ENCODE results near the gene MAGI3.

The MAGI3 gene

DNA sequence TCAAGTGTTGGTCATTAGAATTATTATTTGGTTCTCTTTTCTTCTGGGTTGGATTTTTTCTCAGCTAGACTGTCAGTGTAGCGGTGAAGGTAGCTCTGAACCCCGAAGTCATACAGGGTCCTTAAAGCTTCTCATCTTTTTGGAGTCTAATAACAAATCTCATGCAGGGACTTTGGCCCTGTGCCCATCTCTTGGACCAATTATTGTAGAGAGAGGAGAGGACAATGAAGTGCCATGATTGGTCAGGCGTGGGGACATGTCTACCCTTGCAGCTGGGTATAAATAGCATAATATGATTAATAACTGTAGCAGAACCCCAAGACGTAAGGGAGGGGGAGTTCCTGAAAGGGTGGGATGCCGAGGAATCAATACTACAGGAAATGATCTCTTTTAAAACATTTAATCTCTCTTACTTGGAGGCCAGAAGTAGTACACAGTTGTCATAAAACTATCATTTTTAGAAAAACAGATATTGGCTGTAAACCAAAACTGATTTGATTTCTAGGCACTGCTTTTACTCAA, 8.8 kb downstream of the MAGI3 start:
- TF ChIP-seq TCF12 (IDR thresholded peaks at IDR 0.05; ENCODE audit: low read depth) (no peak), TAF1 (IDR thresholded peaks at IDR 0.05; ENCODE audit: low read depth) (no peak), EP300 (IDR thresholded peaks at IDR 0.05; ENCODE audit: borderline replicate concordance) (no peak), CREB1 (IDR thresholded peaks at IDR 0.05; ENCODE audit: low read depth) (no peak), NFIC (IDR thresholded peaks at IDR 0.05) (no peak), CEBPB (IDR thresholded peaks at IDR 0.05) (no peak)
- TF ChIP-seq, protein P1, sequence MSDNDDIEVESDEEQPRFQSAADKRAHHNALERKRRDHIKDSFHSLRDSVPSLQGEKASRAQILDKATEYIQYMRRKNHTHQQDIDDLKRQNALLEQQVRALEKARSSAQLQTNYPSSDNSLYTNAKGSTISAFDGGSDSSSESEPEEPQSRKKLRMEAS (IDR thresholded peaks at IDR 0.05): no peak
- TF ChIP-seq, protein P2, sequence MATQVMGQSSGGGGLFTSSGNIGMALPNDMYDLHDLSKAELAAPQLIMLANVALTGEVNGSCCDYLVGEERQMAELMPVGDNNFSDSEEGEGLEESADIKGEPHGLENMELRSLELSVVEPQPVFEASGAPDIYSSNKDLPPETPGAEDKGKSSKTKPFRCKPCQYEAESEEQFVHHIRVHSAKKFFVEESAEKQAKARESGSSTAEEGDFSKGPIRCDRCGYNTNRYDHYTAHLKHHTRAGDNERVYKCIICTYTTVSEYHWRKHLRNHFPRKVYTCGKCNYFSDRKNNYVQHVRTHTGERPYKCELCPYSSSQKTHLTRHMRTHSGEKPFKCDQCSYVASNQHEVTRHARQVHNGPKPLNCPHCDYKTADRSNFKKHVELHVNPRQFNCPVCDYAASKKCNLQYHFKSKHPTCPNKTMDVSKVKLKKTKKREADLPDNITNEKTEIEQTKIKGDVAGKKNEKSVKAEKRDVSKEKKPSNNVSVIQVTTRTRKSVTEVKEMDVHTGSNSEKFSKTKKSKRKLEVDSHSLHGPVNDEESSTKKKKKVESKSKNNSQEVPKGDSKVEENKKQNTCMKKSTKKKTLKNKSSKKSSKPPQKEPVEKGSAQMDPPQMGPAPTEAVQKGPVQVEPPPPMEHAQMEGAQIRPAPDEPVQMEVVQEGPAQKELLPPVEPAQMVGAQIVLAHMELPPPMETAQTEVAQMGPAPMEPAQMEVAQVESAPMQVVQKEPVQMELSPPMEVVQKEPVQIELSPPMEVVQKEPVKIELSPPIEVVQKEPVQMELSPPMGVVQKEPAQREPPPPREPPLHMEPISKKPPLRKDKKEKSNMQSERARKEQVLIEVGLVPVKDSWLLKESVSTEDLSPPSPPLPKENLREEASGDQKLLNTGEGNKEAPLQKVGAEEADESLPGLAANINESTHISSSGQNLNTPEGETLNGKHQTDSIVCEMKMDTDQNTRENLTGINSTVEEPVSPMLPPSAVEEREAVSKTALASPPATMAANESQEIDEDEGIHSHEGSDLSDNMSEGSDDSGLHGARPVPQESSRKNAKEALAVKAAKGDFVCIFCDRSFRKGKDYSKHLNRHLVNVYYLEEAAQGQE (IDR thresholded peaks at IDR 0.05; ENCODE audit: low read depth): no peak

DNA sequence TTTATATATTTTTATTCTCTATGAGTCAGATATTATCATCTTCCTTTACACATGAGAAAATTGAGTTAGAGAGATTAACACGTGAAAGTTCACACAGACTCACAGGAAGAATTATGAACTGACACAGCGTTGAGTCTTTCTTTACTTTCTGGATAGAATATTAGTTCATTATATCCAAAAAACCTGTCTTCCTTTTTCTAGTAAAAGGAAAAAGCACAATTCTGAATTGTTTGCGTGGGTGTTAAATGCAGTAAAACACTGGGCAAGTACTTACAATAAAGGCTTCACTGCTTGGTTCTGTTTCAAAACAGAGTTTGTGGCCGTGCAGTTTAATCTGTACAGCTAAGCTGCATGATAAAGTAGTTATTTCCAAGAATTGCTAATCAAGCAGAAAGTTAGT, 10.8 kb downstream of the MAGI3 start:
- TF ChIP-seq TCF12 (IDR thresholded peaks at IDR 0.05; ENCODE audit: low read depth) (no peak), EGR1 (IDR thresholded peaks at IDR 0.05) (no peak), NFIC (IDR thresholded peaks at IDR 0.05) (no peak), ZBTB7A (IDR thresholded peaks at IDR 0.05; ENCODE audit: low read depth) (no peak), CREB1 (IDR thresholded peaks at IDR 0.05; ENCODE audit: low read depth) (no peak), EP300 (IDR thresholded peaks at IDR 0.05; ENCODE audit: borderline replicate concordance) (no peak), TAF1 (IDR thresholded peaks at IDR 0.05; ENCODE audit: low read depth) (no peak), FOXM1 (IDR thresholded peaks at IDR 0.05; ENCODE audit: borderline replicate concordance, low read depth) (no peak), TEAD4 (IDR thresholded peaks at IDR 0.05) (no peak), YY1 (IDR thresholded peaks at IDR 0.05; ENCODE audit: low read depth) (no peak), CEBPB (IDR thresholded peaks at IDR 0.05) (no peak), RAD21 (IDR thresholded peaks at IDR 0.05; ENCODE audit: low read depth) (no peak)
- TF ChIP-seq, protein P2 (IDR thresholded peaks at IDR 0.05; ENCODE audit: low read depth): no peak
- TF ChIP-seq, protein P3, sequence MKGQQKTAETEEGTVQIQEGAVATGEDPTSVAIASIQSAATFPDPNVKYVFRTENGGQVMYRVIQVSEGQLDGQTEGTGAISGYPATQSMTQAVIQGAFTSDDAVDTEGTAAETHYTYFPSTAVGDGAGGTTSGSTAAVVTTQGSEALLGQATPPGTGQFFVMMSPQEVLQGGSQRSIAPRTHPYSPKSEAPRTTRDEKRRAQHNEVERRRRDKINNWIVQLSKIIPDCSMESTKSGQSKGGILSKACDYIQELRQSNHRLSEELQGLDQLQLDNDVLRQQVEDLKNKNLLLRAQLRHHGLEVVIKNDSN (IDR thresholded peaks at IDR 0.05): no peak
- TF ChIP-seq, protein P1 (IDR thresholded peaks at IDR 0.05): no peak

DNA sequence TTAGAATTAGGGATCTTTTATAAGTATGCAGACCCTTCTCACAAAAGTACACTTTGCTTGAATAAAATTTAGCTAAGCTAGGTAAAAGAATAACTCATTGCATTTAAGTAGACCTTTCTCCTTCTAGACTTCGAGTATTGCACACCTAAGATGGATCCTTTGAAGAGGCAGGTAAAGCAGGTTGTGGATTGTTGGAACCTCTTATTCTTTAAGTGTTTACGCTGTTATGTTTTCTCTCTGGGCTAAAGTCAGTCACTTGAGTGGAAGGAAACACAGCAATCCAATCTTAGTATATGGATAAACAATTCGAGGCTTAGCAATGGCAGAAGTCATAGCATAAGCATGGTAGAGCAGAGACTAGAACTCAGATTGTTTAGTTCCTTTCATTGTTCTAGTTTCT, 11.4 kb downstream of the MAGI3 start:
- TF ChIP-seq YY1 (IDR thresholded peaks at IDR 0.05; ENCODE audit: low read depth): no peak
- TF ChIP-seq NFIC (IDR thresholded peaks at IDR 0.05): no peak

DNA sequence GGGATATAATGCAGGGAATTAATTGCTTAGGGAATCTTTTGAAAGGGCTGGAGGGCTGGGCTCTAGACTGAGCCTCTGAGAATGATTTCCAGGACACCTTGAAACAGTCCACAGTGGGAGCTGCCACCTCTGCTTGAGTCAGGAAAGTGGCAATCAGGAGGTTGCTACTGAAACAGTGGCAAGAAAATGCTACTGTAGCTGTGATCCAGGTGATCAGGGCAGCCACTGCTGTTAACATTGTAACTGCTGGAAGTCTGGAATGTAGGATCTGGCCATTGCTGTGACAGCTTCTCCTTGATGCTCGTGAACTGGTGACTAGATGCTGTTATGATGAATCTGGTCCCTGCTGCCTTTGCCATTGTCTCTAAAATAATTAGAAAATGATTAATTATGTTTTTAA, 12.8 kb downstream of the MAGI3 start:
- TF ChIP-seq CEBPB (IDR thresholded peaks at IDR 0.05): no peak
- TF ChIP-seq, protein P3 (IDR thresholded peaks at IDR 0.05): no peak
- TF ChIP-seq YY1 (IDR thresholded peaks at IDR 0.05; ENCODE audit: low read depth): no peak
- TF ChIP-seq ZBTB7A (IDR thresholded peaks at IDR 0.05; ENCODE audit: low read depth): no peak
- TF ChIP-seq TAF1 (IDR thresholded peaks at IDR 0.05; ENCODE audit: low read depth): no peak
- TF ChIP-seq EP300 (IDR thresholded peaks at IDR 0.05; ENCODE audit: borderline replicate concordance): no peak
- no peak for TF ChIP-seq CREB1 (IDR thresholded peaks at IDR 0.05; ENCODE audit: low read depth)

DNA sequence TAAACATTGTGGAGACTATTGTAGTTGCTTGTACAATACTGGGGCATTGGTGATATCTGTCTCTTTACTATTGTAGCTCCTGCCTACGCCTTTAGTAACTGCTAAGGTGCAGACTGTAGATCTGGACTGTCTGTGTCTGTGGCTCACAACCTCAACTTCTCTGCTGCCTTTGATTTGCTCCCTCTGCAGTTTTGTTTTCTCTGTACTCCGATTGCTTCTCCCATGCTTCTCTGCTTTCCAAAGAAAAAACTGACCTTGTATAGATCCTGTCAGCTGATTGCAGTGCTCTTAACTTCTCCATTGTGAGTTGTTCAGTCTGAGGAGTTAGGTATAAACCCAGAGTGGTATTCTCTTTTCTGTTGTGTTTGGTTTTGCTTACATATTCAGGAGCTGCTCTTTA, 15.3 kb downstream of the MAGI3 start:
- TF ChIP-seq CEBPB (IDR thresholded peaks at IDR 0.05): no peak
- TF ChIP-seq, protein P3 (IDR thresholded peaks at IDR 0.05): no peak
- no peak for TF ChIP-seq EGR1 (IDR thresholded peaks at IDR 0.05)
- TF ChIP-seq RAD21 (IDR thresholded peaks at IDR 0.05; ENCODE audit: low read depth): no peak
- TF ChIP-seq, protein P2 (IDR thresholded peaks at IDR 0.05; ENCODE audit: low read depth): no peak
- TF ChIP-seq, protein P1 (IDR thresholded peaks at IDR 0.05): no peak
- no peak for TF ChIP-seq YY1 (IDR thresholded peaks at IDR 0.05; ENCODE audit: low read depth)
- no peak for TF ChIP-seq TAF1 (IDR thresholded peaks at IDR 0.05; ENCODE audit: low read depth)
- no peak for TF ChIP-seq TCF12 (IDR thresholded peaks at IDR 0.05; ENCODE audit: low read depth)
- TF ChIP-seq CREB1 (IDR thresholded peaks at IDR 0.05; ENCODE audit: low read depth): no peak
- TF ChIP-seq EP300 (IDR thresholded peaks at IDR 0.05; ENCODE audit: borderline replicate concordance): no peak
- no peak for TF ChIP-seq NFIC (IDR thresholded peaks at IDR 0.05)
- no peak for TF ChIP-seq FOXM1 (IDR thresholded peaks at IDR 0.05; ENCODE audit: borderline replicate concordance, low read depth)
- TF ChIP-seq TEAD4 (IDR thresholded peaks at IDR 0.05): no peak
- no peak for TF ChIP-seq ZBTB7A (IDR thresholded peaks at IDR 0.05; ENCODE audit: low read depth)

Measured in Ishikawa (cell line).